ENCODE measurements around the gene KRT81. TPM values are rescaled to one million over a fixed set of nuclear protein-coding genes. Genes with fewer than 3 reads are reported as not detected.

The KRT81 gene
- total RNA-seq, 2 experiments from 2014 or later = not detected

- Mint-ChIP-seq H3K36me3 (ENCODE audit: low read depth) (no peaks in the 10 kb centered on the region), H3K4me1 (ENCODE audit: low read depth) (no peaks in the 10 kb centered on the region), H3K4me3 (no peak overlapping the region), H3K27me3 (peaks cover 55% of the 10 kb centered on the region), H3K9me3 (no peaks in the 10 kb centered on the region), H3K27ac (no peak overlapping the region)
- no peaks in the 10 kb centered on the region for H3K9me3 ChIP-seq (ENCODE audit: control insufficient read depth in 1 of 2, insufficient read depth in 1 of 2, low read length in 2 of 2)
- ATAC-seq (ENCODE audit: poor library complexity) = no peak
- ChIA-PET CTCF (interaction anchor here (1.6 kb wide), 1 partner anchor 9 kb away, joined by 6 read pairs; no protein-coding TSS in a partner anchor), POLR2A (no interaction called here)
- TF ChIP-seq, protein P1, sequence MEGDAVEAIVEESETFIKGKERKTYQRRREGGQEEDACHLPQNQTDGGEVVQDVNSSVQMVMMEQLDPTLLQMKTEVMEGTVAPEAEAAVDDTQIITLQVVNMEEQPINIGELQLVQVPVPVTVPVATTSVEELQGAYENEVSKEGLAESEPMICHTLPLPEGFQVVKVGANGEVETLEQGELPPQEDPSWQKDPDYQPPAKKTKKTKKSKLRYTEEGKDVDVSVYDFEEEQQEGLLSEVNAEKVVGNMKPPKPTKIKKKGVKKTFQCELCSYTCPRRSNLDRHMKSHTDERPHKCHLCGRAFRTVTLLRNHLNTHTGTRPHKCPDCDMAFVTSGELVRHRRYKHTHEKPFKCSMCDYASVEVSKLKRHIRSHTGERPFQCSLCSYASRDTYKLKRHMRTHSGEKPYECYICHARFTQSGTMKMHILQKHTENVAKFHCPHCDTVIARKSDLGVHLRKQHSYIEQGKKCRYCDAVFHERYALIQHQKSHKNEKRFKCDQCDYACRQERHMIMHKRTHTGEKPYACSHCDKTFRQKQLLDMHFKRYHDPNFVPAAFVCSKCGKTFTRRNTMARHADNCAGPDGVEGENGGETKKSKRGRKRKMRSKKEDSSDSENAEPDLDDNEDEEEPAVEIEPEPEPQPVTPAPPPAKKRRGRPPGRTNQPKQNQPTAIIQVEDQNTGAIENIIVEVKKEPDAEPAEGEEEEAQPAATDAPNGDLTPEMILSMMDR (IDR thresholded peaks at IDR 0.05) = no peak
- peaks cover 2% of the 10 kb centered on the region for H3K4me1 ChIP-seq (ENCODE audit: insufficient read depth, low read length)
- no peak overlapping the region for H3K27ac ChIP-seq (ENCODE audit: low read depth in 1 of 2, low read length in 2 of 2)
- H3K36me3 ChIP-seq (ENCODE audit: insufficient read depth, low read length) = no peaks in the 10 kb centered on the region
- DNase-seq = peak in 2 of 14 experiments; percentile 5 to 32
- peaks cover 5 to 14% of the 10 kb centered on the region in 2 experiments for H3K27me3 ChIP-seq (ENCODE audit: control insufficient read depth in 1 of 2, insufficient read depth in 2 of 2, low read length in 2 of 2)
- no peak overlapping the region for H3K4me3 ChIP-seq (ENCODE audit: low read length)
- intact Hi-C loops (cut with DNase I, micrococcal nuclease) = no loop called here
Measured at GRCh38 chr12:52319097-52319496, 27.8 kb upstream of the KRT81 start.

- ChIA-PET CTCF (interaction anchor here (1.6 kb wide), 1 partner anchor 9 kb away, joined by 6 read pairs; no protein-coding TSS in a partner anchor), POLR2A (no interaction called here)
- H3K36me3 Mint-ChIP-seq (ENCODE audit: low read depth) = no peaks in the 10 kb centered on the region
- no peak overlapping the region for H3K27ac ChIP-seq (ENCODE audit: low read depth in 1 of 2, low read length in 2 of 2)
- TF ChIP-seq, protein P1 (IDR thresholded peaks at IDR 0.05) = no peak
- H3K27me3 ChIP-seq (ENCODE audit: control insufficient read depth in 1 of 2, insufficient read depth in 2 of 2, low read length in 2 of 2) = peaks cover 5 to 10% of the 10 kb centered on the region in 2 experiments
- no peaks in the 10 kb centered on the region for H3K9me3 Mint-ChIP-seq
- no peaks in the 10 kb centered on the region for H3K4me1 Mint-ChIP-seq (ENCODE audit: low read depth)
- H3K4me3 ChIP-seq (ENCODE audit: low read length) = no peak overlapping the region
- peaks cover 2% of the 10 kb centered on the region for H3K4me1 ChIP-seq (ENCODE audit: insufficient read depth, low read length)
- H3K27ac Mint-ChIP-seq = no peak overlapping the region
- no peak overlapping the region for H3K4me3 Mint-ChIP-seq
- peaks cover 58% of the 10 kb centered on the region for H3K27me3 Mint-ChIP-seq
- DNase-seq = peak in 1 of 14 experiments; percentile 11
- H3K36me3 ChIP-seq (ENCODE audit: insufficient read depth, low read length) = no peaks in the 10 kb centered on the region
- H3K9me3 ChIP-seq (ENCODE audit: control insufficient read depth in 1 of 2, insufficient read depth in 1 of 2, low read length in 2 of 2) = no peaks in the 10 kb centered on the region
- no peak for ATAC-seq (ENCODE audit: poor library complexity)
- intact Hi-C loops (cut with DNase I, micrococcal nuclease) = no loop called here
Measured at GRCh38 chr12:52318241-52318990, 27.1 kb upstream of the KRT81 start.

GRCh38 chr12:52317468-52318052 is 26.2 kb upstream of the KRT81 start:
- no peaks in the 10 kb centered on the region for H3K36me3 Mint-ChIP-seq (ENCODE audit: low read depth)
- DNase-seq (peak in 1 of 14 experiments; percentile 25), ATAC-seq (ENCODE audit: poor library complexity) (no peak)
- peaks cover 10% of the 10 kb centered on the region in 2 experiments for H3K27me3 ChIP-seq (ENCODE audit: control insufficient read depth in 1 of 2, insufficient read depth in 2 of 2, low read length in 2 of 2)
- ChIA-PET POLR2A (no interaction called here), CTCF (no interaction called here)
- H3K4me3 Mint-ChIP-seq = no peak overlapping the region
- H3K4me3 ChIP-seq (ENCODE audit: low read length) = no peak overlapping the region
- peaks cover 56% of the 10 kb centered on the region for H3K27me3 Mint-ChIP-seq
- TF ChIP-seq, protein P1 (IDR thresholded peaks at IDR 0.05) = no peak
- intact Hi-C loops (cut with DNase I, micrococcal nuclease) = no loop called here
- H3K4me1 ChIP-seq (ENCODE audit: insufficient read depth, low read length) = peaks cover 2% of the 10 kb centered on the region
- H3K9me3 ChIP-seq (ENCODE audit: control insufficient read depth in 1 of 2, insufficient read depth in 1 of 2, low read length in 2 of 2) = no peaks in the 10 kb centered on the region
- H3K36me3 ChIP-seq (ENCODE audit: insufficient read depth, low read length) = no peaks in the 10 kb centered on the region
- H3K27ac Mint-ChIP-seq = no peak overlapping the region
- H3K4me1 Mint-ChIP-seq (ENCODE audit: low read depth) = no peaks in the 10 kb centered on the region
- H3K27ac ChIP-seq (ENCODE audit: low read depth in 1 of 2, low read length in 2 of 2) = no peak overlapping the region
- no peaks in the 10 kb centered on the region for H3K9me3 Mint-ChIP-seq
